Stomach (tissue), 4 donors: ENCODE data around the gene SARS1.

Experiments used
- CTCF ChIP-seq, 7 experiments: fragments of 450-650 bp in 4 of 7; fragments of 200-600 bp in 3 of 7; sonication (generic) in 3 of 7; IDR thresholded peaks; one replicate each; pipeline ENCODE4 v1.5.1; 2016 to 2019; ENCODE audit warnings: antibody characterized with exemption in 7 of 7, control low read depth in 2 of 7, mild to moderate bottlenecking in 1 of 7
- EP300 ChIP-seq: sonication (generic); formaldehyde crosslinking; IDR thresholded peaks from one replicate; pipeline ENCODE4 v1.6.1; 2017; ENCODE audit warnings: antibody characterized with exemption

GRCh38 chr1:109282952-109283747 lies 69.4 kb downstream of the SARS1 start, which contains the start of gene PSRC1:
- TF ChIP-seq CTCF (IDR thresholded peaks at IDR 0.05): peak in 5 of 7 experiments; percentile 23 to 60 (median 37)
- no peak for TF ChIP-seq EP300
